Endothelial cell of umbilical vein (primary cell): Measurements from ENCODE around the gene COLEC11. TPM values are rescaled to one million over a fixed set of nuclear protein-coding genes. Genes with fewer than 3 reads are reported as not detected.
"Not testable (repeated sequence)": the region's sequence is repeated elsewhere in the genome, so short reads cannot be mapped to it uniquely, and the experiment has no call there.

ENCODE experiments used
- BruUV-seq: library from RNA; stranded (reverse); fragments of 400-500 nt; replicated peaks from 2 replicates; lab custom pipeline; 2021; lab: Mats Ljungman, UMichigan
- CTCF ChIA-PET: fragments of 300-600, 350-600 bp; sonication (Branson Sonifier 250); formaldehyde crosslinking; loops from one replicate; lab custom pipeline; 2021; ENCODE audit warnings: antibody characterized with exemption, inconsistent platforms; lab: Charles Lee
- POLR2A ChIA-PET: fragments of 300-600, 350-600 bp; sonication (Branson Sonifier 250); formaldehyde crosslinking; loops from one replicate; lab custom pipeline; 2021; ENCODE audit warnings: antibody characterized with exemption, inconsistent platforms; lab: Charles Lee
- DNase-seq: peaks from one replicate; pipeline ENCODE4 v3.0.0-alpha.2; 2011; ENCODE audit warnings: low read depth, low spot score
- FAIRE-seq: peaks from 2 replicates; lab custom pipeline; 2011; peaks lifted over from hg19 to GRCh38; lab: Jason Lieb, UNC
- H2AFZ ChIP-seq: 2 replicates; pipeline ENCODE4 v1.6.0; 2012; ENCODE audit warnings: low read depth, low read length, control low read depth, inconsistent platforms
- H3K27ac ChIP-seq: 2 replicates; pipeline ENCODE4 v1.5.1; 2011; ENCODE audit warnings: low read depth, mild to moderate bottlenecking, control low read depth, low read length, moderate library complexity; ENCODE audit not compliant: insufficient read depth
- H3K27me3 ChIP-seq, 2 experiments: 2 replicates each; pipeline versions ENCODE4 v1.6.0 to v1.6.1; 2011; ENCODE audit warnings: low read length in 2 of 2, mixed read lengths in 1 of 2; ENCODE audit not compliant: control insufficient read depth in 2 of 2, insufficient read depth in 2 of 2
- H3K36me3 ChIP-seq, 2 experiments: 2 replicates in 1 of 2; 3 replicates in 1 of 2; pipeline ENCODE4 v1.5.1; 2011; ENCODE audit warnings: low read length in 2 of 2, mild to moderate bottlenecking in 1 of 2, moderate library complexity in 1 of 2; ENCODE audit not compliant: control insufficient read depth in 2 of 2, insufficient read depth in 2 of 2; ENCODE audit errors: extremely low read depth in 1 of 2
- H3K4me1 ChIP-seq: 3 replicates; pipeline ENCODE4 v1.5.1; 2011; ENCODE audit warnings: mild to moderate bottlenecking, low read length; ENCODE audit not compliant: control insufficient read depth, insufficient read depth; ENCODE audit errors: extremely low read depth
- H3K4me2 ChIP-seq: 2 replicates; pipeline ENCODE4 v1.6.1; 2011; ENCODE audit warnings: low read length, control low read depth, mixed read lengths; ENCODE audit not compliant: insufficient read depth
- H3K4me3 ChIP-seq, 3 experiments: fragments of 200-600 bp in 1 of 3; sonication (generic), shearing (Covaris generic) in 1 of 3; replicated peaks in 1 of 3; 2 replicates each; pipeline ENCODE4 v1.5.1; 2011 to 2016; ENCODE audit warnings: control low read depth in 3 of 3, low read length in 3 of 3, mild to moderate bottlenecking in 2 of 3, inconsistent platforms in 1 of 3, low read depth in 1 of 3, moderate library complexity in 1 of 3; ENCODE audit not compliant: insufficient read depth in 1 of 3
- H3K79me2 ChIP-seq: 2 replicates; pipeline ENCODE4 v1.6.0; 2012; ENCODE audit warnings: low read length, inconsistent platforms; ENCODE audit not compliant: control insufficient read depth, insufficient read depth
- H3K9ac ChIP-seq: replicated peaks from 2 replicates; pipeline ENCODE3; 2011; ENCODE audit warnings: low read length, control low read depth; ENCODE audit not compliant: insufficient read depth; ENCODE audit errors: extremely low read depth
- H3K9me1 ChIP-seq: replicated peaks from 3 replicates; pipeline ENCODE4 v1.6.0; 2011; ENCODE audit warnings: mild to moderate bottlenecking, low read length; ENCODE audit not compliant: control insufficient read depth, insufficient read depth; ENCODE audit errors: extremely low read depth
- H3K9me3 ChIP-seq: replicated peaks from 2 replicates; pipeline ENCODE4 v1.5.1; 2012; ENCODE audit warnings: low read length, inconsistent platforms; ENCODE audit not compliant: control insufficient read depth, insufficient read depth
- H4K20me1 ChIP-seq: replicated peaks from 2 replicates; pipeline ENCODE3; 2011; ENCODE audit warnings: mild to moderate bottlenecking, low read length; ENCODE audit not compliant: control insufficient read depth, insufficient read depth; ENCODE audit errors: extremely low read depth
- CTCF ChIP-seq, 2 donors: IDR thresholded peaks; 1 replicate in 1 of 2; 2 replicates in 1 of 2; pipeline ENCODE4 v1.5.1; 2011; ENCODE audit warnings: low read length in 2 of 2, mild to moderate bottlenecking in 2 of 2, moderate library complexity in 2 of 2, control low read depth in 1 of 2, inconsistent platforms in 1 of 2, low read depth in 1 of 2; ENCODE audit not compliant: insufficient read depth in 1 of 2; ENCODE audit errors: extremely low read depth in 1 of 2
- FOS ChIP-seq: IDR thresholded peaks from 2 replicates; pipeline ENCODE4 v1.6.1; 2011; ENCODE audit warnings: mild to moderate bottlenecking, low read length, moderate library complexity, borderline replicate concordance; ENCODE audit not compliant: insufficient read depth
- MYC ChIP-seq: IDR thresholded peaks from one replicate; pipeline ENCODE4 v1.6.1; 2011; ENCODE audit warnings: mild to moderate bottlenecking, low read depth, low read length
- POLR2AphosphoS5 ChIP-seq: IDR thresholded peaks from 2 replicates; pipeline ENCODE4 v1.6.1; 2012; ENCODE audit warnings: low read depth, mild to moderate bottlenecking, control low read depth, low read length, moderate library complexity; ENCODE audit not compliant: insufficient read depth
- dilution Hi-C: fragments of 300-500 bp; cut with MboI; formaldehyde crosslinking; loops from one replicate; pipeline ENCODE4 v1.15.0; 2019; ENCODE audit warnings: low sequenced_read_pairs; ENCODE audit not compliant: extremely low pct_ligation_motif_present
- intact Hi-C: fragments of 100-400 bp; cut with micrococcal nuclease; formaldehyde crosslinking; loops from one replicate; pipeline ENCODE4 v1.10.0; 2022
- polyA plus RNA-seq, 4 experiments: library from polyadenylated mRNA; depleted of rRNA in 3 of 4; stranded (reverse) in 3 of 4; unstranded in 1 of 4; fragments of >200 nt; gene quantifications; 2 replicates each; pipeline versions ENCODE4 v1.2.1 to v1.2.3, GENCODE V29; 2011 to 2012; ENCODE audit warnings: missing spikeins in 1 of 4
- total RNA-seq: library from RNA; stranded (reverse); gene quantifications from 2 replicates; pipeline ENCODE4 v1.2.3, GENCODE V29; 2021

COLEC11 gene
- total and polyA plus RNA-seq, 2 donors (not counting 3 experiments of a cell fraction or from before 2014, with no cell fraction given), result 0.15 TPM; not detected in 1

- DNase-seq, result no peak
- intact Hi-C loops (no loop called here), dilution Hi-C loops (no loop called here)
- Histone ChIP-seq H3K36me3 (no peaks in the 10 kb centered on the region), H3K4me1 (no peaks in the 10 kb centered on the region), H3K9ac (no peak overlapping the region), H3K4me3 (no peak overlapping the region), H3K79me2 (no peaks in the 10 kb centered on the region), H2AFZ (no peak overlapping the region), H4K20me1 (no peaks in the 10 kb centered on the region), H3K27ac (no peak overlapping the region), H3K27me3 (peaks cover 0 to 5% of the 10 kb centered on the region in 2 experiments), H3K4me2 (no peak overlapping the region), H3K9me1 (no peaks in the 10 kb centered on the region), H3K9me3 (no peaks in the 10 kb centered on the region)
- no peak for FAIRE-seq
- BruUV-seq, result no TSS peak
- ChIA-PET POLR2A (no interaction called here), CTCF (no interaction called here)
- TF ChIP-seq FOS (no peak), CTCF (IDR thresholded peaks at IDR 0.05; ENCODE audit: extremely low read depth in 1 of 2, insufficient read depth in 1 of 2, low read depth in 1 of 2, low read length in 2 of 2) (no peak), MYC (no peak), POLR2AphosphoS5 (no peak)
Observed at GRCh38 chr2:3619033-3619432, 24.1 kb downstream of the COLEC11 start.

- H3K27me3 ChIP-seq, H3K4me3 ChIP-seq, CTCF ChIA-PET, H3K4me2 ChIP-seq, BruUV-seq, DNase-seq, POLR2A ChIA-PET, H3K9ac ChIP-seq, H3K27ac ChIP-seq, H3K4me1 ChIP-seq, H3K9me3 ChIP-seq, intact Hi-C loops, H4K20me1 ChIP-seq, FAIRE-seq, H3K36me3 ChIP-seq, H2AFZ ChIP-seq, H3K9me1 ChIP-seq, H3K79me2 ChIP-seq, dilution Hi-C loops: not testable (repeated sequence)
Observed at GRCh38 chr2:3619661-3620060, 24.7 kb downstream of the COLEC11 start.
